ENCODE data around the gene ELL. TPM values are rescaled to one million over a fixed set of nuclear protein-coding genes. Genes with fewer than 3 reads are reported as not detected.

The ELL gene
- total RNA-seq, 1 experiment from 2014 or later = 18.6 TPM

- no peak for TF ChIP-seq SIN3A (IDR thresholded peaks at IDR 0.05; ENCODE audit: borderline replicate concordance, insufficient read depth, low read depth, low read length)
- TF ChIP-seq CTCF (IDR thresholded peaks at IDR 0.05) = no peak
- no peak for TF ChIP-seq TCF7L2 (IDR thresholded peaks at IDR 0.05; ENCODE audit: low read depth, low read length)
- no peak for TF ChIP-seq POLR2AphosphoS5 (IDR thresholded peaks at IDR 0.05; ENCODE audit: low read depth, low read length)
- TF ChIP-seq REST (IDR thresholded peaks at IDR 0.05; ENCODE audit: insufficient read depth in 1 of 2, low read depth in 2 of 2, low read length in 1 of 2) = no peak
- Histone ChIP-seq H3K36me3 (ENCODE audit: control insufficient read depth, insufficient read depth, low read length) (peaks cover 4% of the 10 kb centered on the region; the same call in 1 of the 2 replicates), H3K4me1 (ENCODE audit: control insufficient read depth, insufficient read depth, low read length) (peaks cover 16% of the 10 kb centered on the region), H3K4me3 (ENCODE audit: low read depth in 2 of 2, low read length in 2 of 2) (no peak overlapping the region), H3K27me3 (ENCODE audit: control insufficient read depth, insufficient read depth, low read length) (no peaks in the 10 kb centered on the region), H3K9me3 (ENCODE audit: control insufficient read depth, insufficient read depth, low read depth, low read length) (no peaks in the 10 kb centered on the region), H3K27ac (ENCODE audit: low read length) (no peak overlapping the region)
- intact Hi-C loops (cut with micrococcal nuclease; ENCODE audit: unreplicated experiment) = no loop called here
- ATAC-seq = no peak
- CTCF ChIA-PET = no interaction called here
- POLR2A ChIA-PET = no interaction called here
- no TSS peak for BruUV-seq (replicated peaks)
- in situ Hi-C loops (cut with HindIII; ENCODE audit: low pct_unique_long_range_greater_than_20kb, low sequenced_read_pairs) = no loop called here
- no peak for DNase-seq (ENCODE audit: low read depth, low spot score)
Observed at GRCh38 chr19:18515959-18516358, 5.9 kb downstream of the ELL start.

- Histone ChIP-seq H3K36me3 (ENCODE audit: control insufficient read depth, insufficient read depth, low read length) (no peaks in the 10 kb centered on the region), H3K27me3 (ENCODE audit: control insufficient read depth, insufficient read depth, low read length) (no peaks in the 10 kb centered on the region), H3K9me3 (ENCODE audit: control insufficient read depth, insufficient read depth, low read depth, low read length) (no peaks in the 10 kb centered on the region), H3K4me3 (ENCODE audit: low read depth in 2 of 2, low read length in 2 of 2) (no peak overlapping the region), H3K4me1 (ENCODE audit: control insufficient read depth, insufficient read depth, low read length) (peaks cover 16% of the 10 kb centered on the region), H3K27ac (ENCODE audit: low read length) (no peak overlapping the region)
- in situ Hi-C loops (cut with HindIII; ENCODE audit: low pct_unique_long_range_greater_than_20kb, low sequenced_read_pairs) = no loop called here
- ChIA-PET POLR2A (no interaction called here), CTCF (no interaction called here)
- DNase-seq (ENCODE audit: low read depth, low spot score) = no peak
- ATAC-seq = no peak; the same call in 1 of the 2 replicates
- no peak for TF ChIP-seq SIN3A (IDR thresholded peaks at IDR 0.05; ENCODE audit: borderline replicate concordance, insufficient read depth, low read depth, low read length)
- TF ChIP-seq POLR2AphosphoS5 (IDR thresholded peaks at IDR 0.05; ENCODE audit: low read depth, low read length) = no peak
- no peak for TF ChIP-seq CTCF (IDR thresholded peaks at IDR 0.05)
- TF ChIP-seq REST (IDR thresholded peaks at IDR 0.05; ENCODE audit: insufficient read depth in 1 of 2, low read depth in 2 of 2, low read length in 1 of 2) = no peak
- no peak for TF ChIP-seq TCF7L2 (IDR thresholded peaks at IDR 0.05; ENCODE audit: low read depth, low read length)
- intact Hi-C loops (cut with micrococcal nuclease; ENCODE audit: unreplicated experiment) = no loop called here
- no TSS peak for BruUV-seq (replicated peaks)
Observed at GRCh38 chr19:18514800-18515682, 6.8 kb downstream of the ELL start.
